Measurements from ENCODE around the gene TEX19.
"Not testable (repeated sequence)": the region's sequence is repeated elsewhere in the genome, so short reads cannot be mapped to it uniquely, and the experiment has no call there.

Gene TEX19

DNA sequence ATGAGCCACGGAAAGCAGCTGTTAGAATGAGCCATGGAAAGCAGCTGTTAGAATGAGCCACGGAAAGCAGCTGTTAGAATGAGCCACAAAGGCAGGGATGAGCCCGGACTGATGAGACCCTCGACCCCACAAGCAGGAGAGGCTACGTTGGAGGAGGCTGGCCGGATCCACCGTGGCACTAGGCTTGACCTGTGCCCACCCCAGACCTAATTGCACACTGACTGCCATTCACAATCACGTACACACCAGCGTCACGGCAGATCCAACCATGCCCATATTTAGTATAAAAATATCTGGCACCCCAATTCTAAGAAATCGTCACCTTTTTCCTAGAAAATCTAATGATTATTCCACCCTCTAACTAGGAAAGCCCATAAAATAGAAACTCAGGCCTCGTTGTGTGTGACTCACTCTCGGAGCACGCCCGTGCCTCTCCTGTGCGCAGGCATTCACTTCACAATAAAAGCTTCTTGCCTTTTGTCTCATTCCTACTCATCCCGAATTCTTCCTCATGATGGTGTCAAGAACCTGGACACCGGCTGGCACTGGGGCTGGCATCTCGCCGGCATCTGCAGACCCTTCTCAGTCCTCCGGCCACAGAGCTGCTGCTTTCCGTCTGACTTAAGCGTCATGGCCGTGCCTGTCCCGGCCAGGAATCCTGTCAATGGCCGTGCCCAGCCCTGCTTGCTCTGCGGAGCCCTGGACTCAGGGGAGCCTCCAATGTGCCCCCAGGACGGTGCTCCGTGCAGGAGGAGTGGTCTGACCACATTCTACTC is 20.0 kb upstream of the TEX19 start:
- FAIRE-seq: peak; percentile 96

- FAIRE-seq: no peak
These were observed 19.1 kb upstream of the TEX19 start for GRCh38 chr17:82339634-82340580.

DNA sequence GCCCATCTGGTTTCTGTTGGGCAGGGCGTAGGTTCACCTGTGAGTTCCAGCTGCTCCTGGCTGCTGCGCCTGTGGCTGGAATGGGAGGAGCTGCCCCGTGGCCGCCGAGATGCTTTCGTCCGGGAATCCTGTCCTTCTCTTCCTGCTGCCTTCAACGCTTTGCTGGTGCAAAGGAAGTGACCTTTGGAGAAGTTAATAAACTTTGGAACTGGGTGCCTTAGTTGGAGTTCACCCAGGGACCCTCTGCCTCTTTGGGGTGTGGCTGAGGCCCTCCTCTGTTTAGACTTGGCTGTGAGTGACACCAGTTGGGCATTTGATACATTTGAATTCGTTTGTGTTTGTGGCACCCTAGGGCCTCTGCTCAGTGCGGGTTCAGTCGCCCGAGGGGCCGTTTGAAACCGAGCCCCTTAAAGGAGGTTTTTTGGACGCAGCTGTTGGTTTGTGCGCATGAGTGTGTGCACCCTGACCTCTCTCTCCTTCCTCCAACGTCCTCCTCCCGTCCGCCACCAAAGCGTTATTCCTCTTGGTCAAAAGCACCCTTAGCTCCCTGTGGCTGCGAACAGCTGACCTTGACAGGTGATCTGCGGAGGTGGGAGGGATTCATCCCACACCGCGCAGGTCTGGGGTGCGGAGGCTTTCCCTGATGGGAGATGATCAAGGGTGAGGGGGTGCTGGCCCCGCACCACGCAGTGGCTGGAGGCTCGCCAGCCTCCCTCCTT is 16.5 kb upstream of the TEX19 start:
- no peak for FAIRE-seq

- peak; percentile 82 for FAIRE-seq
These were observed 15.5 kb upstream of the TEX19 start for GRCh38 chr17:82343560-82343959.

DNA sequence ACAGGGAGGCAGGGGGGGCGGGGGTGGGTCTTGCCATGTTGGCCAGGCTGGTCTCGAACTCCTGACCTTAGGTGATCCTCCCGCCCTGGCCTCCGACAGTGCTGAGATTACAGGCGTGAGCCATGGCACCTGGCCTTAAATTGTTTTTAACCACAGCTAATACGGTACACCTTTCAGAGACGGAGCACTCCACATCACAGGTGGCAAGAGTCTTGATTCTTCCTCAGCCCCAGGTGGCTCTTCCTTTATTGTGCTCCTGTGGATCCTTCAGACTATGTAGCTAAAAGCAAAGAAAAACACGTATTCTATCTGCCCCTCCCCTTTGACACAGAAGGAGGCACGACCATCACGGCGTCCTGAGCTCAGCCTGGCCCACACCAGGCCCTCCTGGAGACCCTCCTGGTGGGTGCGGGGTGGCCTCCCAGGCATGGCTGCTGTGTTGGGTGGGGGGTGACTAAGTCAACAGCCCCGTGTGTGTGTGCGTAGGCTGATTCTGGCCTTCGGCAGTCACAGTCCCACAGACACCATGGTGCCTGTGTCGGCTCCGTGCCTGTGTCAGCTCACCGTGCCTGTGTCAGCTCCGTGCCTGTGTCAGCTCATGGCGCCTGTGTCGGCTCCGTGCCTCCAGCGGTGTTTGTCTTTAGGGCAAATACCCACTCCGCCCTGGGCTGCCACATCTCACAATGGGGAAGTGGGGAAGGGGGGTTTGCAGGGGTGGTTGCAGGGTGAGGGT is 14.7 kb upstream of the TEX19 start:
- FAIRE-seq: no peak

DNA sequence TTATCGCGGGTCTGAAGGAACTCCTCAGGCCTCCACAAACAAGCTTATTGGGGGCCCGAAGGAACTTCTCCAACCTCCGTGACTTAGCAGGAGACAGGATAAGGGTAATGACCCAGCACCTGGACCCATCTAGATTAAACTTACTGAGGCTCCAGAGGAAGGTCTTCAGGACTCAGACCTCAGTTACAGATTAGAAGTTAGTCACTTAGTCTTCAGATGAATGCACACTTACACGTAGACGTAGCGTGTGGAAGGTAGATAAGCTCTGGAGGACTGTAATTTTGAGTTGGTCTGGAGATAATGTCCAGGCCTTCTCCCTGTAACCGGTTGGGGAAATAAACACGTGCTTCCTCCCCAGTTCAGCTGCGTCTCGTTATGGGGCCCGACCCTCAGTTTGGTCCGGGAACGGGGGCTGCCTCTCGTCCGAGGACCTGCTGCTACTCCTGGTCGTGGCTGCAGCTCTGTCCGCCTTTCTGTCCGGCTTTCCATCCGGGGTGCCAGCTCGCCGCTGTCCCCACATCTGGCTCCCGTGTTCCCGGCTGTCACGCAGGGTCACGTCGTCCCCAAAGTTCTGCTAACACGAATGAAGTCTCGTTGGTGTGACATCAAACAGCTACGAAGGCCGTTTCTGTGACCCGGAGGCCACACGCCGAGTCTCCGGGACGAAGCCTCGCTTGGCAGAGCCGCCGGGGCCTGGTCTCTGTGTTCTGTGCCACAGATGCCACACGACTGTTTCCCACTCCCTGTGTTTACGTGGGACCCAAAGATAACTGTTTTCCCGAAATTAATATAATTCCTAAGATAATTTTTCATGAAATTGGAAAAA is 13.7 kb upstream of the TEX19 start:
- no peak for FAIRE-seq

GRCh38 chr17:82346342-82347300 is 12.4 kb upstream of the TEX19 start:
- peak; percentile 55 for FAIRE-seq

DNA sequence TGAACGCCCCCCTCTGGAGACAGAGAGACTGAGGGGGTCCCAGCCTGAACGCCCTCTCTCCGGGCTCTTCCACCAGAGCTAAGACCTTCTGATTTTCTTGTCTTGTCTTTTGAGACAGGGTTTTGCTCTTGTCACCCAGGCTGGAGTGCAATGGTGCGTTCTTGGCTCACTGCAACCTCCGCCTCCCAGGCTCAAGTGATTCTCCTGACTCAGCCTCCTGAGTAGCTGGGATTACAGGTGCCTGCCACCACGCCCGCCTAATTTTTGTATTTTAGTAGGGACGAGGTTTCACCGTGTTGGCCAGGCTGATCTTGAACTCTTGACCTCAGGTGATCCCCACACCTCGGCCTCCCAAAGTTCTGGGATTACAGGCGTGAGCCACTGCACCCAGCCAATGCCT is 11.1 kb upstream of the TEX19 start:
- FAIRE-seq: not testable (repeated sequence)

DNA sequence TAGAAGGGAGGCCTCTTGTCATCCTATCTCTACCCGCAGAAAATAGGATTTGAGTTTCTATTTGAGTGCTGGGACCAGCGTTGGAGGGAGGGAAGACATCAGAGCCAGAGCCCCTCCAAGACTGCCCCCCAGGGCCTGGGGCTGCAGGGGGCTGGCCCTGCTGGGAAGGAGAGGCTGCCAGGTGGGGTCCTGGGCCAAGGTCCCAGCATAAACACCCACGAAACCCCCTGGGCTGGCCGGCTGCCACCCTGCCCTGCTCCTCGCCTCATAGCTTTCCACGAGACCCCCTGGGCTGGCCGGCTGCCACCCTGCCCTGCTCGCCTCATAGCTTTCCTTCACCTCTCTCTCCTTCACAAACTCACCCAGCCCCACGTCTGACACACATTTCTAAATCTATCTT is 10.6 kb upstream of the TEX19 start:
- FAIRE-seq: no peak

GRCh38 chr17:82348866-82349265 is 10.2 kb upstream of the TEX19 start:
- no peak for FAIRE-seq

- FAIRE-seq: no peak
These were observed 9.8 kb upstream of the TEX19 start for GRCh38 chr17:82349287-82349701.

DNA sequence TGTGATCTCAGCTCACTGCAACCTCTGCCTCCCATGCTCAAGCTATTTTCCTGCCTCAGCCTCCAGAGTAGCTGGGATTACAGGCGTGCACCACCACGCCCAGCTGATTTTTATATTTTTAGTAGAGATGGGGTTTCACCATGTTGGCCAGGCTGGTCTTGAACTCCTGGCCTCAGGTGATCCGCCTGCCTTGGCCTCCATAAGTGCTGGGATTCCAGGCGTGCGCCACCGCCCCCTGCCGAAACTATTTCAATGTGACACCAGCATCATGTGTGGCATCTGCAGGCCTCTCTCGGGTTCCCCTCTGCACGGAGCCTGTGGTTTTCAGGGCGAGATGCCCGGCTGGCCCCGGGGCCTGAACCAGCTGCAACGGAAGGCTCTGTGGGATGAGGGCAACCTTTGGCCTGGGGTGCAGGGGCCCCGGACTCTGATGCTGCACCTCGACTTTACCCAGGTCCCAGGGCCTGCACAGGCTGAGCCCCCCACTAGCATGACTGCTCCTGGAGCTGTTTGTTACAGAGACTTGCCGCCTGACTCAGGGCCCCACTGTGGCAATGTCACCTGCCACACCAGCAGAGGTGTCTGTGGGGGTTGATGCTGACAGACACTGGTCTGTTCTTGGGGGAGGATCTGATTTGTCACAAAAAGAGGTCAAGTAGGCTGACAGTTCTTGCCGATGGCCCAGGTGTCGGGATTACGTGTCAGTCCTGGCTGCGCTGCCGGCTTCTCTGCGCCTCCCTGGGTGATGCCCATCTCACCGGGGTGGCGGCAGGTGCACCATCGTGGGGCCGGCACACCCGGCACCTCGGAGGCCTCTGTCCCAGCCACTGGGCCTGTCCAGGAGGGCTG is 8.6 kb upstream of the TEX19 start:
- FAIRE-seq: no peak

- no peak for FAIRE-seq
These were observed 7.8 kb upstream of the TEX19 start for GRCh38 chr17:82351254-82351712.

DNA sequence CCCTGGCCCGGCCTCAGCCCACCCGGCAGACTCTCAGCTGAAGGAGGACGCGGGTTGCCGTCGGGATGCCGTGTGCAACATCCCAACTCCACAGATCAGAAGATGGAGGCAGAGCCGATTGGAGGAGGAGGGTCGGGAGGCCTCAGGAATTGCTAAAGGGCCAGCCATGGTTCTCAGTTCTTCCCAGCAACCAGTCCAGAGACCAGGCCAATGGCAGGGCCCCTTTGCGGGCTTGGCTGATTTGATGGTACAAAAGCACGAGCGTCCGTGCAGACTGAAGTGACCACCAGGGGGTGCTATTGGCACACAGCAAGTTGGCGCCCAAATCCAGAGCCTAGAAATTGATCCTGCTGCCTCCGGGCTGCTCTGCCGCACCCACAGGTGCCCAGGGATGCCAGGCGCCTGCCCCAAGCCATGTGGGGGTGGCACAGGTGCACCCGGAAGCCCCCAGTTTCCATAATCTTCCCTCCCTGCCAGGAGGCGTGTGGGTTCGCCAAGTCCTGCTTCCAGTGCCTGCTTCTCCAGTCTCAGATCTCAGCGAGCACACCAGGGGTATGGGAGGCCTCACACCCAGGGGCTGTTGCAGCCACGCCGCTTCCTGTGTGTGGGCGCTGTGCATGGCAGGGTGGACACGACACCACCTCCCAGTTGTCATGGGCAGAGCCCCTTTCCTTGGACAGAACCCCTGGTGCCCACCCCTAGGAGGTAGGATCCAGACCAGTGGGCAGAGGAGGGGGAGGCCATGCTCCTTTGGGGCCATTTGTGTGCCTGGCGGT is 7.1 kb upstream of the TEX19 start:
- peak; percentile 94 for FAIRE-seq

DNA sequence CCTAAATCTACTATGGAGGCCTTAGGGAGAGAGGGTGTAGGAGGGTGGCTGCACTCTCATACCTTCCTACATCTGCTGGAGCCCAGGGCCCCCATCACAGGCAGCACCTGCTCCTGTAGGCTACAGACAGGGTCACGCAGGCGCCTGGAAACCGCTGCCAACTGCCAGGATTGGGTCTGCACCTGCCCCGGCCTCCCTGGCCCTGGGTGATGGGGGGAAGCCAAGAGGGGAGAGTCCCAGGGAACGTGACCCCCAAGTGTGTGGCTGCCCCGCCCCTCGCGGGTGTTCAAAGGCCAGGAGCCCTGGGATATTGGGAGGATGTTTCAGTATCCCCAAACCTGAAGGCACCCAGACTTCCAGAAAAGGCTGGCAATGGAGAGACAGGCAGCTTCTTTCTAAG is 5.6 kb upstream of the TEX19 start:
- no peak for FAIRE-seq

GRCh38 chr17:82354804-82355308 is 4.2 kb upstream of the TEX19 start:
- FAIRE-seq: no peak

GRCh38 chr17:82355770-82356427 is 3.1 kb upstream of the TEX19 start:
- FAIRE-seq: no peak

Data from G401.6 (cell line).